Effector CD4-positive, alpha-beta T cell (primary cell): ENCODE results near the gene PRKAR1A.
"Not testable (repeated sequence)": the region's sequence is repeated elsewhere in the genome, so short reads cannot be mapped to it uniquely, and the experiment has no call there.

Experiments used
- DNase-seq: peaks from one replicate; pipeline ENCODE4 v3.0.0-alpha.2; 2020

PRKAR1A gene

GRCh38 chr17:68581863-68582645 is 69.8 kb downstream of the PRKAR1A start:
- DNase-seq: no peak

- DNase-seq: not testable (repeated sequence)
Observed at GRCh38 chr17:68582867-68583266, 70.6 kb downstream of the PRKAR1A start.

- no peak for DNase-seq
Observed at GRCh38 chr17:68584581-68585303, 72.5 kb downstream of the PRKAR1A start.

GRCh38 chr17:68585643-68586042 is 73.4 kb downstream of the PRKAR1A start:
- DNase-seq: no peak

- DNase-seq: no peak
Observed at GRCh38 chr17:68587026-68587425, 74.8 kb downstream of the PRKAR1A start.

GRCh38 chr17:68587847-68588246 is 75.6 kb downstream of the PRKAR1A start:
- DNase-seq: no peak

- no peak for DNase-seq
Observed at GRCh38 chr17:68588362-68588761, 76.1 kb downstream of the PRKAR1A start.

GRCh38 chr17:68589086-68589485 is 76.9 kb downstream of the PRKAR1A start:
- no peak for DNase-seq

- DNase-seq: no peak
Observed at GRCh38 chr17:68591583-68591982, 79.4 kb downstream of the PRKAR1A start.

GRCh38 chr17:68592009-68592408 is 79.8 kb downstream of the PRKAR1A start:
- DNase-seq: no peak

- no peak for DNase-seq
Observed at GRCh38 chr17:68592682-68593641, 80.7 kb downstream of the PRKAR1A start.

- no peak for DNase-seq
Observed at GRCh38 chr17:68594552-68594951, 82.3 kb downstream of the PRKAR1A start.

GRCh38 chr17:68595496-68595895 is 83.3 kb downstream of the PRKAR1A start:
- no peak for DNase-seq

GRCh38 chr17:68595986-68596385 is 83.8 kb downstream of the PRKAR1A start:
- DNase-seq: no peak

GRCh38 chr17:68596411-68596945 is 84.2 kb downstream of the PRKAR1A start:
- no peak for DNase-seq

GRCh38 chr17:68598074-68598473 is 85.8 kb downstream of the PRKAR1A start:
- DNase-seq: no peak

GRCh38 chr17:68598545-68598961 is 86.3 kb downstream of the PRKAR1A start:
- DNase-seq: no peak

- DNase-seq: no peak
Observed at GRCh38 chr17:68599091-68599490, 86.9 kb downstream of the PRKAR1A start.

- DNase-seq: no peak
Observed at GRCh38 chr17:68599552-68600066, 87.4 kb downstream of the PRKAR1A start.

GRCh38 chr17:68600067-68600930 is 88.1 kb downstream of the PRKAR1A start:
- no peak for DNase-seq
